OCI-M2 (cell line): ENCODE data around the gene RRAS2.

ENCODE experiments used
- DNase-seq: peaks from one replicate; lab custom pipeline; 2025; ENCODE audit not compliant: unreplicated experiment; lab: John Stamatoyannopoulos, UW

RRAS2 gene

DNA sequence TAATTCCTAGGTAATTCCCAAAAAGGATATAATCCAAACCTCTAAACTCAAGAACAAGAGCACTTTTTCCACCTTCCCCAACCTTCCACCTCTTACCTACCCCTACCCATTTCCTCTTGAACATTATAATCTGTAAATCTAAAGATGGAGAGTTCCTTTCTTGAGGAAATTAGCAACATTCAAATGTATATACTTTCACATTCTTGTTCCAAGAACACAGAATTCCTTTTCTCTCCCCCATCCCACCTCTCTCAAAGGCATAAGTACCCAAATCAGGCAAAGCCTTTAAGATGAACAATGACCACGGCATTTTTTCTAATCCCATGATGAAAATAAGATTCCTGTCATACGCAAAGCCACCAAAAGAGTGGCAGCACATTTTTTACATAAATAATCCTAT lies 18.3 kb downstream of the RRAS2 start:
- DNase-seq, result no peak

DNA sequence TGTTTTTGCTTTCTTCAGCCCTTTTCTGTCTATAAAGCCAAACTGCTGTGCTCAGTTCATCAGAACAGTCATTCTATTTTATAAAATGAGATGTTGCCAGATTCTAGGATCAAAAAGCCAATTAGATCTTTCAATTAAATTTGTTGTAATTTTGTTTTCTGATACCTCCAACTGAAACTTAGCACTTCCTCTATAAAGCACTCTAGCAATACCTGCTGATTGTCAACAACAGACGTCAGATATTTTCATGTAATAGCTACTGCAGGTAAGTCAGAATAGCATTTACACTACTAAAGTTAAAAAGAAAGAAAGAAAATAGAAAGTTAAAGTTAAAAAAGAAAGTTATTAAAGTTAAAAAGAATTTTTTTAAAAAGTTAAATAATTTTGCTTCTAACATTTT lies 19.6 kb downstream of the RRAS2 start:
- DNase-seq, result no peak

DNA sequence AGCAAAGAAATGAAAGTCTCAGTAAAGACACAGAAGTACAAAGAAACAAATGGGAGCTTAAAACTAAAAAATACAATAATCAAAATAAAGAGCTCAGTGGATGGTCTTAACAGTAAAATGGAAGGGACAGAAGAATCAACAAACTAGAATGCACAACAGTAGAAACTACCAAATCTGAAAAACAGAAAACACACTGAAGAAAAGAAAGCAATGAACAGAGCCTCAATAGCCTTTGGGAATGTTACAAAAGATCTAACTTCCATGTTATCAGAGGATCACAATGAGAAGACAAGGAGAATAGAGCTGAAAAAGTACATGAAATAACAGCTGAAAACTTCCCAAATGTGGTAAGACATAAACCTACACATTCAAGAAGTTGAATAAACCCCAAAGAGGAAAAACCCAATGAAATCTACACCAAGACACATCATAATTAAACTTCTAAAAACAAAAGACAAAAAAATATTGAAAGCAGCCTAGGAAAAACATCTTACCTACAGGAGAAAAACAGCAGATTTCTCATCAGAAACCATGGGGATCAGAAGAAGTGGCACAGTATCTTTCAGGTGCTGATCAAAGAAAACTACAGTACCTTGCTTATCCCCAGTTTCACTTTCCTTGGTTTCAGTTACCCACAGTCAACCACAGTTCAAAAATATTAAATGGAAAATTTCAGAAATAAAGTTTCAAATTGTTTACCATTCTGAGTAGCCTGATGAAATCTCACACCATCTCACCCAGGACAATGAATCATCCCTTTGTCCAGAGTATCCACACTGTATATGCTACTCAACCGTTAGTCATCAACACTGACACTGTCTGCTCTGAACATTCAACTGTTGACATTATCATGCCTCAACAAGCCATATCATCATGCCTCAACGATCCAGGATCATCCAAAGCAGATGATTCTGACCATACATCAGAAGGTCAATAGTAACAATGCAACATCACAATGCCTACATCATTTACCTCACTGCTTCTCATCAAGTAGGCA lies 22.2 kb downstream of the RRAS2 start:
- no peak for DNase-seq

DNA sequence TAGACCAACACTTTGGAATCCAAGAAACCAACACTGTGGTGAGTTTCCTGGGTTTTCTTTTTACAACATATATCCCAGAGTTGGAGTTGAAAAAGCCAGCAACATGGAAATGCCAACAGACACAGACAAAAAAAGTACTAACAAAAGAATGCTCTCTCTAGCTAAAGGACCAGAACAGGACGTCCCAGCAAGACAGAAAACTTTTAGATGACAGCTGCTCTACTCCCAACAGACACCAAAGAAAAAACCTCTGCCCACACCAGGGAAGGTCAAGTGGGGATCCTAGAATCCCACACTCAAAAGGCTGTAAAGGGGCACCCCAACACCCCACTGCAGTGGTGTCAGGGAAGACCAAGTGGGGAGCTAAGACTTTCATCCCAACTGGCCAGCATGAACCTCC lies 23.3 kb downstream of the RRAS2 start:
- DNase-seq, result no peak

DNA sequence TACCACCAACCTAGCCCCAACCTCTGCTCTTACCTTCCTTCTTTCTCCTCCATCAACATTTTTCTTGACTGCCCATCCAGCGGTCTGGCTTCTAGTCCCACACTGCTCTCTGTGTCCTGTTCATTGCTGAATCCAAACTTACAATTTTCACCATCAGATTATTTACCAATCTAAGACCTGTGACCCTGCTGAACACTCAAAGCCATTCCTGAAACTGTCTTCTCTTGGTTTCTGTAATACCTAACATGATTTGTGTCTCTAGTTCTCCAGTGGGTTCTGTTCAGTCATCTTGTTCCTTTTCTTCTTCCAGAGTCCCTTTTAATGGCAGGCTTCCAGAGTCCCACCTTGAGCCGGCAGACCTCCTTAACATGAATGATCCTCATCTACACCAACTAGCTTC lies 24.1 kb downstream of the RRAS2 start:
- no peak for DNase-seq

DNA sequence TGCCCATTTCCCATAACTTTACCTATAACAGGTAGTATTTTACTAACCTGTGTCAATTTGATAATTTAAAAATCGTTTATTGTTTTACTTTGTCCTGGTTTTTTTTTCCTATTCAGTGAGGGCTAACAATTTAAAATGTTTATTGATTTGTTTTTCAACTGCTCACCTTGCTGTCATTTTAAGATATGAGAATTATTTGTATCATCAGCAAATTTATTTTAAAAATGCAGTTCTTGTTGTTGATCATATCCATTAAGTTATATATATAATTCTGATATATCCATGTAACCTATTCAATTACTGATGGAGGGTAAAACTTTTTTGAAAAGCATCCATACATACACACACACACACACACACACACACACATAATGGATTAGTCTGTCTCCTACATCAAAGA lies 24.8 kb downstream of the RRAS2 start:
- DNase-seq, result no peak

DNA sequence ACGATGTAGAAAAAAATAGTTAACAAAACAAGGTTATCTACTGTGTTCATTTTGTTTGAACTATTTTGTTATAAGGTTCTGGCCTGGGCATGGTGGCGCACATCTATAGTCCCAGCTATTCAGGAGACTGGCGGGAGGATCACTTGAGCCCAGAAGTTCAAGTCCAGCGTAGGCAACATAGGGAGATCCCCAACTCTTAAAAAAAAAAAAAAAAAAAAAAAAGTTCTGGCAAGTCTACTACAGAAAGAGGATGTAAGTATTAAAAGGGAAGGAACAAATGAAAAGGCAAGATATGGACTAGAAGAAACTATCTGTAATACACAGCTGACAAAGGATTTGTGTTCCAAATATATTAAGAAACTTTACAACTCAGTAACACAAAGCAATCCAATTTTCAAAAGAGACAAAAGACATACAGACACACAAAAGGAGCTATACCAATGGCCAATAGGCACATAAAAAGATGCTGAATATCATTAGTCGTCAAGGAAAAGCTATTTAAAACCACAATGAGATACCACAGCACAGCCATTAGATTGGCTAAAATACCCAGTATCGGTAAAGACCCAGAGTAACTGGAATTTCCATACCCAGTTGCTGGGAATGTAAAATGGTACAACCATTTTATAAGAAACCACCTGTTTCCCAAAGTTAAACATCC lies 27.4 kb downstream of the RRAS2 start:
- no peak for DNase-seq

DNA sequence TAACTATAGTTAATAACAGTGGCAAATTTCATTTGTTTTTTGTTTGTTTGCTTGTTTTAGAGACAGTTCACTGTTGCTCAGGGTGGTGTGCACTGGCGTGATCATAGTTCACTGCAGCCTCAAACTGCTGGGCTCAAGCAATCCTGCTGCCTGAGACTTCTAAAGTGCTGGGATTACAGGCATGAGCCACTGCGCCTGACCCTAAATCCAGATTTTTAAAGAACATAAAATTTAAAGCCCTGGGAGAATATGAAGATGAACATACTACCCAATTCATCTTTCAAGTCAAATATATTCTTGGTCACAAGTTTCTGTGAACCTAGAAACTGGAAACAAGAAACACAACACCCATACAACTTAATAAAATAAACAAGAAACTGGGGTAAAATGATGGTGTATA lies 28.1 kb downstream of the RRAS2 start:
- no peak for DNase-seq

DNA sequence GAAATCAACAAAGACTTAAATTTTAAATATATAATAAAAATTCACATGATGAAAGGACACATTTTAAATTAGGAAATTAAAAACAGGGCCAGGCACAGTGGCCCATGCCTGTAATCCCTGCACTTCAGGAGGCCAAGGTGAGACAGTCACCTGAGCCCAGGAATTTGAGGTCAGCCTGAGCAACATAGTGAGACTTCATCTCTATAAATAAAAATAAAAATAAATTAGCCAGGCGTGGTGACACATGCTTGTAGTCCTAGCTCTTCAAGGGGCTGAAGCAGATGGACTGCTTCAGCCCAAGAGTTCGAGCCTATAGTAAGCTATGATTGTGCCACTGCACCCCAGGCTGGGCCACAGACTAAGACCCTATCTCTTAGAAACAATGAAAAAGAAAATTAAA lies 29.3 kb downstream of the RRAS2 start:
- no peak for DNase-seq

DNA sequence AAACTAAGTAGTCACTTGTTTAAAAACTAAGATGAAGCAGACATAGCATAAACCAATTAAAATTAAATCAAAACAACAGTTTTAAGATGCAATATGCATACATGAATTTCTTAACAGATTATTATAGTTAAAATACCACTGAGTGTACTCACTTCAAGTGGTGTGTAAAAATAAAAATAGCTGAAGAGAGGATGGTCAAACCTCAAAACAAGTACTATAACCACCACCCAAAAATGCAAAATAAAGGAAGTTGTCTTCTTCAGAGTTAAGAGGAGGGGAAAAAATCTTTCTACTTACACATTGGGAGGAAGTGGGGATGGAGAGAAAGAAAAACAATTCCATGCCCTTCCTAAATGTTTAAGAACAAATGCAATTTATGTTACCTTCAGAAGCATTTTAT lies 31.9 kb downstream of the RRAS2 start:
- no peak for DNase-seq

DNA sequence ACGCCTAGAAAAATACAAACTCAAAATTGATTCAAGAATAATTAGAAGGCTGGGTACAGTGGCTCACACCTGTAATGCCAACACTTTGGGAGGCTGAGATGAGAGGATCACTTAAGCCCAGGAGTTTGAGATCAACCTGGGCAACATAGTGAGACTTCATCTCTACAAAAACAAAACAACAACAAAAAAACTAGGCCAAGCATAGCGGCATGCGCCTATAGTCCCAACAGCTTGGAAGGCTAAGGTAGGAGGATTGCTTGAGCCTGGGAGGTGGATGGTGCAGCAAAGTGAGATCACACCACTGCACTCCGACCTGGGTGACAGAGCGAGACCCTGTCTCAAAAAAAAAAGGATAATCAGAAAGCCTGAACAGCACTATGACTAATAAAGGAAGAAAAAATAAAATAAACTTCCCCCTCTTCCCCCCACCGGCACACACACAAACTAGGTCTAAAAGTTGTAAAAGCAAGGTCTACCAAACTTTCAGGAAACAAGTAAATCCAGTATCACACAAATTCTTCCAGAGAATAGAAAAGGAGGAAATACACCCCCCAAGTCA lies 35.8 kb downstream of the RRAS2 start:
- DNase-seq, result no peak

DNA sequence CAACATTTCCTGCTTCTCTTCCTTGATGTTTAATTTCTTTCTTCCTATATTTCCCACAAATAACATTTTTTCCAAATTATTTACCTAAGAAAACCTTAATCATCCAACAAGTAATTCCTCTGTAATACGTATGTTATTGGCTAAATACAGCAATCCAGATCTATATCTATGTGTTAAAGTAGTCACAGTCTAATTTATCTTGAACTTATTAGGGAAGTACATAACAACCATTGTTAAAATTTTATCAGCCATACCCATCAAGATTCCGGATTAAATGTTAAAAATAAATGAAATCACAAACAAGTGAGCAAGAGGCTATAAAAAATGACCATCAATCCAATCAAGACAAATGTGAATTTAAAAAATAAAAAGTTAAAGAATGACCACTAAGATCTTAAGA lies 36.5 kb downstream of the RRAS2 start:
- DNase-seq, result no peak

DNA sequence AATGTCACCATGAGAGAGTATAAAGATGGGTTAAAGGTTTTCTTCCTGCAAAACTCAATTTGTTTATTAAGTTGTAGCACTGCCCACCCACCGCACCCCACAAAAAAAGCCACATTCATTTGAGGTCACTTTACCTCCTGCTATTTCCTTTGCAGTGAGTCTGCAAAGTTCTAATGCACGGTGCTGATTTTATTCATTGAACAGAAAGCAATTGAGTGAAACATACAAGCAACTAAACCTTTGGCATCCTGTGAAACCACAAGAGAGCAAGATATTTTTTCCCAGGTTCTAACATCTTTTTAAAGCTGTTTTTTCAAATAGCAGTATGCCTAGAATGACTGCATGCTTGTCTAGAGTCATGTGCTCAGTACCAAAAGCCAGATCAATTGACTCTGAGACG lies 39.0 kb downstream of the RRAS2 start:
- no peak for DNase-seq

DNA sequence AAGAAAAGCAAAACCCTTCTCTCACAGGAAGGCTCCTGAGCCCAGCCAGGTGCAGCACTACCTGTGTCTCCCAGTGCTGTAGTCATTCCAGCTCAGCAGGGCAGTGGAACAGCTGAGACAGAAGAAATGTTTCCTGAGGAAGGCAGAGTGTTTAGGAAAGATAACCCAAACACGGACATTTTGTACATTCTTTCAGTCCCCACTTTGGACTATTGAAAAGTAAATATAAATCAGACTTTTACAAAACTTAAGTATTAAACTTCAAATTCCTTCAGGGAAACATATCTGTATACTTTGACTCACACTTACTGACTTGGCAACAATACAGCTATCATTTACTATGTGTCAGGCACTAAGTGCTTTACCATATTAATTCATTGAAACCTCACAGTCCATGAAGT lies 40.4 kb downstream of the RRAS2 start:
- no peak for DNase-seq

DNA sequence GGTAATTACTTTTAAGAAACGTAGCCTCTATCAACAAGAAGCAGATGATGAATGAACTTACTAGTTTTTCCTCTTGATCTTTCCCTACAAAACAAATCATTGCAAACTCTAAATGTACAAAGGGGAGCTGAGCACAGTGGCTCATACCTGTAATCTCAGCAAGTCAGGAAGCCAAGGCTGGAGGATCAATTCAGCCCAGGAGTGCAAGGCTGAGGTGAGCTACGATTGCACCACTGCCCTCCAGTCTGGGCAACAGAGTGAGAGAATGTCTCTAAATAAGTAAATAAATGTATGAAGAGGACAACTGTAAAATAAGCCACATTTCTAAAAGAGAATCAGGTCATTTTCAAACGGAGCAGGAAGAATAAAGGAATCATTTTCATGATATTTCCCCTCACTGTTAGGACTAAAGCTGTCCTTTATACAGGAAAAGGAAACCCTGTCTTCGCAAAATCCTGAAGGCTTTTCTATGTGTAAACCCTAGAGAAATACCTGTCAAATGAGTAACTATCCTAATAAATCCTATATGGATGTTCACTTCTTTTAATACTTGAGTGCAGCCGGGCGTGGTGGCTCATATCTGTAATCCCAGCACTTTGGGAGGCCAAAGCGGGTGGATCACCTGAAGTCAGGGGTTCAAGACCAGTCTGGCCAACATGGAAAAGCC lies 41.2 kb downstream of the RRAS2 start:
- DNase-seq, result no peak

DNA sequence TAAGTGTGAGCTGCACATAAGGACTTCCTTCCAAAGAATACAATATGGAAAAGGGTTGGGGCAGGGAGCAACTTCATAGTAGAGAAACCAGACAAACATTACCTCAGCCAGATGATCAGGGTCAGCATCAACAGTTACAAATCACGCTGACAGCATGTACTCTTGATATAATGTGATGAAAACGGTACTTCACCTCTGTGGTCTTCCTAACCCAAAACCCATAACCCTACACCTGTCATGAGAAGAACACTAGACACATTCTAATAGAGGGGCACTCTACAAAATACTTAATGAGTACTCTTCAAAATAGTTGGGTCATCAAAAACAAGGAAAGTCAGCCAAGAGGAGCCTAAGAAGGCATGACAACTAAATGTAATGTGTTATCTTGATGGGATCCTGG lies 43.9 kb downstream of the RRAS2 start:
- no peak for DNase-seq

DNA sequence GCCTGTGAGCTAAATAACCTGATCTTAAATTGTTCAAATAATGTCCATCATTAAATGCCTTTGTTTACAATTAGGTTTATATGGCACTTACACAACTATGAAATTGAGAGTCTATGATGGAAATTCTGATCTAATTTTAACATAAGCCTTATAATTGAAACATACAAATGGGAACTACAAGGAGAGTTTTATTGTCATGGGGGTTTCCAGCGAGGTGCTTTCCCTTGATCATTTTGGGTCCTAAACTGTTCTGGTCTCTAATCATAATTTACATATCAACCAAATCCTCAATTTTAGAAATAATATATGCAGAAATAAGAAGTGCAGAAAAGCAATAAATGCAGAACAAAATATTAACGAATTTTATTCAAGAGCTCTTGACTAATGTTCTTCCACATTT lies 44.9 kb downstream of the RRAS2 start:
- no peak for DNase-seq

DNA sequence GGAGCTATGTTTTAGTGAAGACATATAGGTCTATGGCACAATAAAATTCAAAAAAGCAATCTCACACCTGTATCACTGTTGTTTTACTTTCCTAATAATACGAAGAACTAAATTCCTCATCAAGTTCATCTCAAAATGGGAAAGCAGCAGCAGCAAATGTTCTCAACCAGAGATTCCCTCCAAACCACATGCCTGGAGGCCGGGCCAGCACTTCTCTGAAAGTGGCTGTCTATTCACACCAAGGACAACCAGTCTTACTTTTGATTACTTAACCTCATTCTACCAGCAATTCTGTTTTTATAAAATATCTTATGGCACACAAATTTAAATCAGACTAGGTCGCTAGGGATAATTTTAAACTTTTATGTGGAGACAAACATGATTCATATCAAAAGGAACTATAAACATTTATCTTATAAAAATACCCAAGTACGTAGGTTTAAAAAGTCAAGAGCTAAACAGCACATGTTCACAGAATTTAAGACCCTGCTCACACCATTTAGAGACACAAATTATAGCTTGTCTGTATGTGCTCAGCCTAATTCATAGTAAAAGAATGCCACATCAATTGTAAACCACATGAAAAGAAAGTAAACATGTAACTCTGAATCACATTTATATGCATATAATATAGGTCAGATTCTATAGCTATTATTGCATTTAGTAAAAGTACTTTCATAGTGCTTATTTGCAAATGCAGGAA lies 46.1 kb downstream of the RRAS2 start:
- DNase-seq, result no peak

DNA sequence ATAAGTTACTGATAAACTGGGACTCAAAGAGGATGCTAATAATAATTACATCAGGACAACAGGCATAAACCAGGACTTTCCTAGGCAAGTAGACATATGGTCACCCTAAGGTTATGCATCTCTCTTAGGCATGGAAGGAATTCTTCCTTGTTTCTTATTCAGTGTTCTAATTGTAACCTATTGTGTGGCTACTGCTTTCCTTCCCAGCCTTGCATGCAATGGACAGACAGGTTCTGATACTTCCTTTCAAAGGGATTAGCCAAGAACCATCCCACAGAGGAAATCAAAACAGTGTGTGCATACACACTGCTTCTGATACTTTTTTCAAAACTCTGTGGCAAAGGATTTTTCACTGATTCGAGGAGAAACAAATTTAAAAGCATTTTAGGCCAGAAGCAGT lies 48.3 kb downstream of the RRAS2 start:
- DNase-seq, result no peak

DNA sequence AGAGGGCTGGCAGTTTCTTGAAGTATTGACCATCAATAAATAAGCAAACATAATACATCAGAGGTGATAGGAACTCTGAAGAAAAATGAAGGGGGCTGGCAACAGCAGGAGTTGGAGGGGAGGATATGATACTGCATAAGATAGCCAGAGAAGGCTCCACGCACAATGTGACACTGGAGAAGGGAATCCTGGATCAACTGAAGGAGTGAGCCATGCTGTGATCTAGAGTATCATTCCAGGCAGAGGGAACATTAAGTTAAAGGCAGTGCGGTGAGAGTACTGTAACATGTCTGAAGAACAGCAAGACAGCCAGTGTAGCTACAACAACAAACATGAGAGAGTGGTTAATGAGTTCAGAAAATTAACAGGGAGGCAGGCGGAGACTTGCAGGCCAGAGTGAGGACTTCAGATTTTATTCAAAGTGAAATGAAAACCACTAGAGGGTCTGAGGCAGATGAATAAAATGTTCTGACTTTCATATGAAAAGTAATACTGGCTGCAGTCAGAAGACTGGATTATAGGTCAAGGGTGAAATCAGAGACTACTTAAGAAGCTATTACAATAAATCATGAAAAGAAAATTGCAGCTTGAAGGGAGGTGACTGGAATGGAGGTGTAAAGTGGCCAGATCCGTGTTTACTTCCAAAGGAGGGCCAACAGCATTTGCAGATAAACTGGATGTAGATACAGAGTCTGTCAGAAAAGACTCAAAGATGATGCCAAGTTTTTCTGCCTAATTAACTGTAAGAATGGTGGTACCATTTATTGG lies 49.4 kb downstream of the RRAS2 start:
- DNase-seq, result no peak
